Measurements from ENCODE around the gene FBXO21.

DNA sequence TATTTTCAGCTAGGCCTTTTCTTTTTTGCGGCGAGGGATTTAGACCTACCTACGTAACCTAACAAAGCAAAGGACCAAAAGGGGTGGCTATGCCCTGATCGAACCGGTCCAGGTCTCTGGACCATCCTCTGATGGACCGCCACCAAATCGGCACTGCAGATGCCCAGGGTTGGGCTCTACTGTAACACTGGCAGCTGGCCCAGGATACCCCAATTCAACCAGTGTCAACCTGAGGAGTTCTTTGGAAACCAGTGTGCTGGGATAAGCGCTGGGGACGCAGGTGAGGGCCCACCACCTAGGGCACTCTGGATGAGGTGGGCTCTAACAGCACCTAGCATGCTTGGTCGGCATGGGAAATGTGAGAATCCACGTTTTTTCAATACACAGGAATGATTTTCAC lies 32.2 kb downstream of the FBXO21 start:
- TF ChIP-seq, protein P1, sequence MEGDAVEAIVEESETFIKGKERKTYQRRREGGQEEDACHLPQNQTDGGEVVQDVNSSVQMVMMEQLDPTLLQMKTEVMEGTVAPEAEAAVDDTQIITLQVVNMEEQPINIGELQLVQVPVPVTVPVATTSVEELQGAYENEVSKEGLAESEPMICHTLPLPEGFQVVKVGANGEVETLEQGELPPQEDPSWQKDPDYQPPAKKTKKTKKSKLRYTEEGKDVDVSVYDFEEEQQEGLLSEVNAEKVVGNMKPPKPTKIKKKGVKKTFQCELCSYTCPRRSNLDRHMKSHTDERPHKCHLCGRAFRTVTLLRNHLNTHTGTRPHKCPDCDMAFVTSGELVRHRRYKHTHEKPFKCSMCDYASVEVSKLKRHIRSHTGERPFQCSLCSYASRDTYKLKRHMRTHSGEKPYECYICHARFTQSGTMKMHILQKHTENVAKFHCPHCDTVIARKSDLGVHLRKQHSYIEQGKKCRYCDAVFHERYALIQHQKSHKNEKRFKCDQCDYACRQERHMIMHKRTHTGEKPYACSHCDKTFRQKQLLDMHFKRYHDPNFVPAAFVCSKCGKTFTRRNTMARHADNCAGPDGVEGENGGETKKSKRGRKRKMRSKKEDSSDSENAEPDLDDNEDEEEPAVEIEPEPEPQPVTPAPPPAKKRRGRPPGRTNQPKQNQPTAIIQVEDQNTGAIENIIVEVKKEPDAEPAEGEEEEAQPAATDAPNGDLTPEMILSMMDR (conservative IDR thresholded peaks at IDR 0.05; ENCODE audit: low read depth, low read length): no peak
- no peak for TF ChIP-seq CHD1 (IDR thresholded peaks at IDR 0.05; ENCODE audit: low read depth, low read length)
- TF ChIP-seq FOS (IDR thresholded peaks at IDR 0.05; ENCODE audit: low read depth, low read length): no peak
- TF ChIP-seq POLR2A (IDR thresholded peaks at IDR 0.05; ENCODE audit: low read depth, low read length): no peak
